CD14-positive monocyte (primary cell): ENCODE results near the gene ARHGAP21. TPM values are rescaled to one million over a fixed set of nuclear protein-coding genes. Genes with fewer than 3 reads are reported as not detected.

Experiments used
- DNase-seq, 3 donors: peaks; one replicate each; pipeline ENCODE4 v3.0.0-alpha.2; 2011 to 2022
- H2AFZ ChIP-seq: 2 replicates; pipeline ENCODE4 v1.6.0; 2012; ENCODE audit warnings: mild to moderate bottlenecking, low read depth, low read length, inconsistent platforms; ENCODE audit not compliant: insufficient read depth, poor library complexity, severe bottlenecking
- H3K27ac ChIP-seq, 2 donors: 1 replicate in 1 of 2; 2 replicates in 1 of 2; pipeline ENCODE4 v1.5.1; 2012 to 2013; ENCODE audit warnings: low read length in 2 of 2, control low read depth in 1 of 2, inconsistent platforms in 1 of 2, low read depth in 1 of 2, mild to moderate bottlenecking in 1 of 2
- H3K27me3 ChIP-seq, 2 donors: one replicate each; pipeline versions ENCODE4 v1.6.0 to v1.6.1; 2011 to 2013; ENCODE audit warnings: low read length in 2 of 2; ENCODE audit not compliant: control insufficient read depth in 2 of 2, insufficient read depth in 2 of 2
- H3K36me3 ChIP-seq, 2 donors: replicated peaks in 1 of 2; 1 replicate in 1 of 2; 2 replicates in 1 of 2; pipeline versions ENCODE4 v1.5.1 to v1.6.1; 2012 to 2013; ENCODE audit warnings: low read length in 2 of 2, control low read depth in 1 of 2, inconsistent platforms in 1 of 2, mild to moderate bottlenecking in 1 of 2; ENCODE audit not compliant: insufficient read depth in 2 of 2, control insufficient read depth in 1 of 2
- H3K4me1 ChIP-seq, 2 donors: 1 replicate in 1 of 2; 2 replicates in 1 of 2; pipeline versions ENCODE4 v1.5.1 to v1.6.1; 2012 to 2013; ENCODE audit warnings: low read length in 2 of 2, control low read depth in 1 of 2, inconsistent platforms in 1 of 2, mild to moderate bottlenecking in 1 of 2, moderate library complexity in 1 of 2; ENCODE audit not compliant: insufficient read depth in 2 of 2, control insufficient read depth in 1 of 2
- H3K4me2 ChIP-seq: replicated peaks from 2 replicates; pipeline ENCODE3; 2012; ENCODE audit warnings: low read length, moderate library complexity, mild to moderate bottlenecking; ENCODE audit not compliant: poor library complexity, severe bottlenecking; ENCODE audit errors: extremely low read depth
- H3K4me3 ChIP-seq, 3 experiments: fragments of 200-600 bp in 1 of 3; sonication (generic) in 1 of 3; replicated peaks in 1 of 3; 1 replicate in 2 of 3; 2 replicates in 1 of 3; pipeline ENCODE4 v1.5.1; 2011 to 2013; ENCODE audit warnings: low read length in 3 of 3, mild to moderate bottlenecking in 3 of 3, control low read depth in 2 of 3, low read depth in 2 of 3, inconsistent platforms in 1 of 3, moderate library complexity in 1 of 3
- H3K79me2 ChIP-seq: 2 replicates; pipeline ENCODE4 v1.6.0; 2012; ENCODE audit warnings: mild to moderate bottlenecking, control low read depth, inconsistent platforms, low read length, moderate library complexity; ENCODE audit not compliant: insufficient read depth
- H3K9ac ChIP-seq: 2 replicates; pipeline ENCODE4 v1.6.0; 2017; ENCODE audit warnings: low read length, mild to moderate bottlenecking; ENCODE audit not compliant: insufficient read depth, poor library complexity, severe bottlenecking
- H3K9me3 ChIP-seq, 2 donors: replicated peaks in 1 of 2; 1 replicate in 1 of 2; 2 replicates in 1 of 2; pipeline versions ENCODE4 v1.5.1 to v1.6.1; 2012 to 2013; ENCODE audit warnings: low read length in 2 of 2, control low read depth in 1 of 2; ENCODE audit not compliant: control insufficient read depth in 1 of 2, insufficient read depth in 1 of 2
- H4K20me1 ChIP-seq: 2 replicates; pipeline ENCODE4 v1.6.0; 2012; ENCODE audit warnings: mild to moderate bottlenecking, low read length, control low read depth, moderate library complexity; ENCODE audit not compliant: insufficient read depth
- H3K27ac Mint-ChIP-seq, 7 donors: one replicate each; pipeline ENCODE4 v1.8.0; 2020; ENCODE audit warnings: mild to moderate bottlenecking in 7 of 7, mixed read lengths in 7 of 7, moderate library complexity in 6 of 7, inconsistent platforms in 2 of 7
- H3K27me3 Mint-ChIP-seq, 3 donors: one replicate each; pipeline ENCODE4 v1.8.0; 2021 to 2022; ENCODE audit warnings: low read depth in 3 of 3, mild to moderate bottlenecking in 3 of 3, mixed read lengths in 3 of 3, moderate library complexity in 3 of 3, inconsistent platforms in 1 of 3
- H3K36me3 Mint-ChIP-seq, 2 donors: one replicate each; pipeline ENCODE4 v1.8.0; 2020; ENCODE audit warnings: mixed read lengths in 2 of 2, inconsistent platforms in 1 of 2, mild to moderate bottlenecking in 1 of 2
- H3K4me1 Mint-ChIP-seq: one replicate; pipeline ENCODE4 v1.8.0; 2020; ENCODE audit warnings: mild to moderate bottlenecking, mixed read lengths
- H3K4me3 Mint-ChIP-seq, 2 donors: one replicate each; pipeline ENCODE4 v1.8.0; 2020; ENCODE audit warnings: mild to moderate bottlenecking in 2 of 2, mixed read lengths in 2 of 2, moderate library complexity in 1 of 2
- H3K9me3 Mint-ChIP-seq, 7 donors: one replicate each; pipeline ENCODE4 v1.8.0; 2020 to 2022; ENCODE audit warnings: mixed read lengths in 7 of 7, mild to moderate bottlenecking in 6 of 7, moderate library complexity in 6 of 7, inconsistent platforms in 2 of 7
- WGBS: methylation state at CpG from one replicate; pipeline ENCODE4 v1.1.5; 2013; ENCODE audit warnings: missing lambda C conversion rate; ENCODE audit not compliant: insufficient coverage; 5-methylcytosine and 5-hydroxymethylcytosine counted together
- intact Hi-C, 2 donors: fragments of 100-400 bp; cut with micrococcal nuclease; formaldehyde crosslinking; loops; one replicate each; pipeline versions ENCODE4 v1.15.0 to v1.15.1; 2023
- polyA plus RNA-seq, 3 donors: library from polyadenylated mRNA; depleted of rRNA in 1 of 3; unstranded in 2 of 3; stranded (reverse) in 1 of 3; fragments of 300-500 nt in 2 of 3; fragments of >200 nt in 1 of 3; fragmentation: Illumina TruSeq in 2 of 3; gene quantifications; 1 replicate in 2 of 3; 2 replicates in 1 of 3; pipeline ENCODE4 v1.2.3, GENCODE V29; 2012 to 2021
- TF ChIP-seq, protein P1 (sequence below): fragments of 200-600 bp; IDR thresholded peaks from one replicate; pipeline ENCODE4 v1.8.0; 2022; ENCODE audit warnings: antibody characterized with exemption, mild to moderate bottlenecking

The ARHGAP21 gene
- polyA plus RNA-seq, 3 donors = 2.1 to 20.0 (median 3.4) TPM

DNA sequence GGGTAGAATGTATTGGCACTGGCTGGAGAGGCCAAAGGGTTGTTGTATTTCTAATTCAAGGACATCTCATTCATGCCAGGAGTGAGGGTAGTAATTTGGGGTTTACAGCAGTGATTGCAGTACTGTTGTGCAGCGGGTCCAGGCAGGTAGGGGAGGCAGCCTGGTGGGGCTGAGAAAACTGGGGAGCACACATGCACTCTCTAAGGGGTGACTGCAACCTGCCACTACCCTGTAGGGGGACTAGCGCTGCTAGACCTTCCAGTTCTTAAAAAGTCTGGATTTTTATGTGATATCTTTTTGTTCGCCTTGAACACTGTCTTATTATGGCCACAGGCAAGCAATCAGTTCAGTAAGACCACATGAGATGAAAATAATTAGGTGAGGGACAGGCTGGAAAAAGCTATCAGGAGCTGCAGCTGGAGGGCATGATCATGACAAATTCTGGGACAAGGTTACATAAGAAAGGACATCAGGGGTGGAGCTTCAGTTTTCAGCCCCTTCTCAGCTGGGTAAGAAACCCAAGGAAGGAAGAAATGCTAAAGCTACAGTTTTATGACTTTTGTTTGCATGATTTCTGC, 149.0 kb downstream of the ARHGAP21 start:
- H3K36me3 ChIP-seq = no peaks in the 10 kb centered on the region
- no peak overlapping the region for H3K4me2 ChIP-seq
- H2AFZ ChIP-seq = no peak overlapping the region
- Mint-ChIP-seq H3K27me3 (peaks cover 0 to 4% (median 2%) of the 10 kb centered on the region in 3 donors), H3K4me1 (no peaks in the 10 kb centered on the region), H3K36me3 (no peaks in the 10 kb centered on the region), H3K27ac (peak overlapping the region in 2 of 7 donors; percentile 10 to 41), H3K4me3 (no peak overlapping the region), H3K9me3 (peaks cover 0 to 5% (median 1%) of the 10 kb centered on the region in 7 donors)
- H3K27me3 ChIP-seq = no peaks in the 10 kb centered on the region
- no peak overlapping the region for H3K9ac ChIP-seq
- no peaks in the 10 kb centered on the region for H3K9me3 ChIP-seq
- no peaks in the 10 kb centered on the region for H3K79me2 ChIP-seq
- no peak for DNase-seq
- 92% methylated on average over 3 of the region's 3 CpGs for WGBS
- intact Hi-C loops = no loop called here
- no peak overlapping the region for H3K27ac ChIP-seq
- no peaks in the 10 kb centered on the region for H4K20me1 ChIP-seq
- TF ChIP-seq, protein P1, sequence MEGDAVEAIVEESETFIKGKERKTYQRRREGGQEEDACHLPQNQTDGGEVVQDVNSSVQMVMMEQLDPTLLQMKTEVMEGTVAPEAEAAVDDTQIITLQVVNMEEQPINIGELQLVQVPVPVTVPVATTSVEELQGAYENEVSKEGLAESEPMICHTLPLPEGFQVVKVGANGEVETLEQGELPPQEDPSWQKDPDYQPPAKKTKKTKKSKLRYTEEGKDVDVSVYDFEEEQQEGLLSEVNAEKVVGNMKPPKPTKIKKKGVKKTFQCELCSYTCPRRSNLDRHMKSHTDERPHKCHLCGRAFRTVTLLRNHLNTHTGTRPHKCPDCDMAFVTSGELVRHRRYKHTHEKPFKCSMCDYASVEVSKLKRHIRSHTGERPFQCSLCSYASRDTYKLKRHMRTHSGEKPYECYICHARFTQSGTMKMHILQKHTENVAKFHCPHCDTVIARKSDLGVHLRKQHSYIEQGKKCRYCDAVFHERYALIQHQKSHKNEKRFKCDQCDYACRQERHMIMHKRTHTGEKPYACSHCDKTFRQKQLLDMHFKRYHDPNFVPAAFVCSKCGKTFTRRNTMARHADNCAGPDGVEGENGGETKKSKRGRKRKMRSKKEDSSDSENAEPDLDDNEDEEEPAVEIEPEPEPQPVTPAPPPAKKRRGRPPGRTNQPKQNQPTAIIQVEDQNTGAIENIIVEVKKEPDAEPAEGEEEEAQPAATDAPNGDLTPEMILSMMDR = no peak
- no peak overlapping the region for H3K4me3 ChIP-seq
- H3K4me1 ChIP-seq = no peaks in the 10 kb centered on the region

- no peaks in the 10 kb centered on the region for H3K4me1 Mint-ChIP-seq
- no peaks in the 10 kb centered on the region for H4K20me1 ChIP-seq
- H3K27me3 ChIP-seq = no peaks in the 10 kb centered on the region
- TF ChIP-seq, protein P1 = no peak
- no peaks in the 10 kb centered on the region for H3K79me2 ChIP-seq
- intact Hi-C loops = no loop called here
- no peaks in the 10 kb centered on the region for H3K36me3 Mint-ChIP-seq
- no peaks in the 10 kb centered on the region for H3K36me3 ChIP-seq
- H3K4me3 Mint-ChIP-seq = no peak overlapping the region
- no peak for DNase-seq
- no peaks in the 10 kb centered on the region for H3K9me3 ChIP-seq
- no peaks in the 10 kb centered on the region for H3K4me1 ChIP-seq
- no peak overlapping the region for H3K4me3 ChIP-seq
- no peak overlapping the region for H2AFZ ChIP-seq
- peaks cover 0 to 5% (median 2%) of the 10 kb centered on the region in 7 donors for H3K9me3 Mint-ChIP-seq
- H3K27ac Mint-ChIP-seq = no peak overlapping the region
- no peak overlapping the region for H3K9ac ChIP-seq
- peaks cover 0 to 4% (median 2%) of the 10 kb centered on the region in 3 donors for H3K27me3 Mint-ChIP-seq
- whole genome bisulfite sequencing = 100% methylated on average over 3 of the region's 9 CpGs
- H3K4me2 ChIP-seq = no peak overlapping the region
- no peak overlapping the region for H3K27ac ChIP-seq
Observed at GRCh38 chr10:24574161-24574560, 149.5 kb downstream of the ARHGAP21 start.
